DOHH2 (cell line): ENCODE data around the gene PLCG2.

ENCODE experiments used
- EZH2phosphoT487 ChIP-seq: fragments of 200-600 bp; sonication (generic); IDR thresholded peaks from 2 replicates; pipeline ENCODE4 v1.6.1; 2017; ENCODE audit warnings: borderline replicate concordance, mild to moderate bottlenecking, antibody characterized with exemption, low read length, moderate library complexity, mixed read lengths
- TF ChIP-seq, protein P1 (sequence below): fragments of 200-600 bp; sonication (generic); IDR thresholded peaks from one replicate; pipeline ENCODE4 v1.5.1; 2014; ENCODE audit warnings: antibody characterized with exemption, mild to moderate bottlenecking, low read depth, low read length; ENCODE audit not compliant: poor library complexity, severe bottlenecking

DNA sequence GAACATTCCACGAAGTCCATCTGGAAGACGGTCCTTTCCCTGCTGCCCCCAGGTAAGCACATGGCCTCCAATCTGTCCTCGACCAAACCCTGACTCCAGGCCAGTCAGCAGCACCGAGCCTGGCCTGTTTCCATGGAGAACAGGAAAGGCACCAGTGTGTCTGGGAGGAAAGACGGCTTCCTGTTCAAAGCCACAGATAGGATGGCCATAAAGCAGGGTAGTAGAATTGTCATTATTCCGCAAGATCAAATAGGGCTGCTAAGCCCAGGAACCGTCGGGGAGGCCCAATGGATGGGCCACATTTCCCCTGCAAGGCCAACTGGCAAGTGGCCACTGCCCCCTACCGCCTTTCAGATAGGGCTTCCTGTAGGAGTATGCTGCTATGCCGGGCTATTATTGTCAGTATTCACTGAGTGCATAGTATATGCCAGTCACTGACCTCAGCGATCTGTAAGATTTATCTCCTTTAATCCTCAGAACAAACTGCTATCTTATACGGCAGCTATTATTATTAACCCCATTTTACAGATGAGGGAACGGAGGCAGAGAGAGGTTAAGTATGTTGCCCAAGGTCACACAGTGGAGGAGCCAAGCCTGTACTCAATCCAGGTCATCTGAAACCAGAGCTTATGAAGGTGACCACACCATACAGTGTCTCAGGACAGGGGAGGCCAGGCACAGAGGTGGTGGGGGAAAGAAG lies 23.0 kb upstream of the PLCG2 start:
- TF ChIP-seq, protein P1, sequence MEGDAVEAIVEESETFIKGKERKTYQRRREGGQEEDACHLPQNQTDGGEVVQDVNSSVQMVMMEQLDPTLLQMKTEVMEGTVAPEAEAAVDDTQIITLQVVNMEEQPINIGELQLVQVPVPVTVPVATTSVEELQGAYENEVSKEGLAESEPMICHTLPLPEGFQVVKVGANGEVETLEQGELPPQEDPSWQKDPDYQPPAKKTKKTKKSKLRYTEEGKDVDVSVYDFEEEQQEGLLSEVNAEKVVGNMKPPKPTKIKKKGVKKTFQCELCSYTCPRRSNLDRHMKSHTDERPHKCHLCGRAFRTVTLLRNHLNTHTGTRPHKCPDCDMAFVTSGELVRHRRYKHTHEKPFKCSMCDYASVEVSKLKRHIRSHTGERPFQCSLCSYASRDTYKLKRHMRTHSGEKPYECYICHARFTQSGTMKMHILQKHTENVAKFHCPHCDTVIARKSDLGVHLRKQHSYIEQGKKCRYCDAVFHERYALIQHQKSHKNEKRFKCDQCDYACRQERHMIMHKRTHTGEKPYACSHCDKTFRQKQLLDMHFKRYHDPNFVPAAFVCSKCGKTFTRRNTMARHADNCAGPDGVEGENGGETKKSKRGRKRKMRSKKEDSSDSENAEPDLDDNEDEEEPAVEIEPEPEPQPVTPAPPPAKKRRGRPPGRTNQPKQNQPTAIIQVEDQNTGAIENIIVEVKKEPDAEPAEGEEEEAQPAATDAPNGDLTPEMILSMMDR: no peak
- TF ChIP-seq EZH2phosphoT487: no peak
